NCI-H1092 treated with DMSO at 0.1 percent for 48 hours (cell line): ENCODE data around the gene VIT.

Experiments
- DNase-seq: peaks from one replicate; lab custom pipeline; 2025; lab: John Stamatoyannopoulos, UW

Gene VIT

DNA sequence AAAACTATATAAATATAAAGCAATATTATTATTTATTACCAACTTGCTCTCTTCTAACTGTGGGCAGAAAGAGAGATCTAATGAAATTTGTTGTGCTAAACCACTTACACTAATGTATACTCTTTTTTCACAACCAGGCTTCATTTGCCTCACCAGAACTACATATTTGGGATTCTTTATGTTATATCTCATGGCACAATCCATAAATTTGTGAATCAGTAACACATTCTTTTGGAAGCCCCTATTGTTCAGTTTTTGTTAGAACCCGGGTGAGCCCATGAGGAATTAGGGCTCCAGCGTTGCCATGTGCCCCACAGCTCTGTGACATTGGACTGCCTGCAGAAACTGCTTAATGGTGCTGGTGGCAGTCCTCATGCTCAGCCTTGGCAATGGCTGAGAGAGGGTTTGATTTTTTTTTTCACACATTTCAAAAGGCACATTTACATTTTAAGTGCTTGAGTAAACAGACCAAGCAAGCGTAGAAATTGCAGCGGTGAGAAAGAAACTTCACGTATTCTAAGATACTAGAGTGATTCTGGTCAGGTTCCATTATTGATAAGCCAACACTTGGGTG is 15.3 kb downstream of the VIT start:
- DNase-seq, result no peak

- DNase-seq, result no peak
These were observed 16.8 kb downstream of the VIT start for GRCh38 chr2:36713310-36713709.

DNA sequence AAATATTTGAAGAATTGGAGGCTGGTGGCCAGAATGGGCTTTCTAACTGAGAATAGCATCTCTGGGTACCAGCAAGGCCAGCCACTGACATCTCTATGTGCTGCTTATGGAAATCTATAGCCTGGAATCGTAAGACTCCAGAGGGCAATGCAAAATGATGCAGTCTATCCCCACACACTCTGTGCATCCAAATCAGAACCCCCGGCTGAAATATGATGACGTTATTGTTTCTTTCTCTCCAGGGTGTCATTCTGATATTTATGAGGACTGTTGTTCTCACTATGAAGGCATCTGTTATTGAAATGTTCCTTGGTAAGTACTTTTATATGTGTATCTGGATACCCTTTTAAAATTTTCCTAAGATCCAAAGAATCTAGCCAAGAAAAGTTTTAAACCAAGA is 19.6 kb downstream of the VIT start:
- no peak for DNase-seq

GRCh38 chr2:36717603-36718266 is 21.2 kb downstream of the VIT start:
- DNase-seq, result no peak

DNA sequence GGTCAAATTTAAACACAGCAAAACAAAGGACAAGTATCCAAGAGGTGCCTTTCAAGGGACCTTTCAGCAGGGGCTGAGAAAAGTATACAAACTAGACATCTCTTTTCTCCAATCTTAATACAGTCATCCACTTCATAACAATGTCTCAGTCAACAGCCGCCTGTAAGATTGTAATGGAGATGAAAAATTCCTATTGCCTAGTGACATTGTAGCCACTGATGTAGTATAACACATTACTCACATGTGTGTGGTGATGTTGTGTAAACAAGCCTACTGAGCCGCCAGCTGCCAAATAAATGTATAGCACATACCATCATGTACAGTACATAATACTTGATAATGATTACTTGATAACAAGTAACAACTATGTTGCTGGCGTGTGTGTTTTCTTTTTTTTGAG is 31.0 kb downstream of the VIT start:
- DNase-seq, result no peak

- no peak for DNase-seq
These were observed 32.6 kb downstream of the VIT start for GRCh38 chr2:36729067-36729466.

GRCh38 chr2:36731941-36732672 is 35.6 kb downstream of the VIT start:
- DNase-seq, result no peak

DNA sequence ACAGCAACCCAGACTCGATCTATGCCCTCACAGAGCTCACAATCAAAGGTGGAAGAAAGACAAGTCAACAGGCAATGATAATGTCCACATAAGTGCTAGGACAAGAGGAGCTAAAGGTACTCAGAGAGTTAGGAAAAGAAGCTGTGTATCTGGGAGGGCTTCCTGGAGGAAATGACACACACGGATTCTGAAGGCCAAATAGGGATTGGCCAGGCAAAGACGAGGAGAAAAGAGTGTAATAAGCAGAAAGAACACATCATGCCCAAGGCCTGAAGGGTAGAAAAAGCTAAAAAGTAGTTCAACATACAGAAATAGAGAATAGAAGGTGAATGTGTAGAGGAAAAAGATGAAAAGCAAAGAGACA is 36.1 kb downstream of the VIT start:
- DNase-seq, result no peak

GRCh38 chr2:36733215-36733614 is 36.7 kb downstream of the VIT start:
- DNase-seq, result no peak

DNA sequence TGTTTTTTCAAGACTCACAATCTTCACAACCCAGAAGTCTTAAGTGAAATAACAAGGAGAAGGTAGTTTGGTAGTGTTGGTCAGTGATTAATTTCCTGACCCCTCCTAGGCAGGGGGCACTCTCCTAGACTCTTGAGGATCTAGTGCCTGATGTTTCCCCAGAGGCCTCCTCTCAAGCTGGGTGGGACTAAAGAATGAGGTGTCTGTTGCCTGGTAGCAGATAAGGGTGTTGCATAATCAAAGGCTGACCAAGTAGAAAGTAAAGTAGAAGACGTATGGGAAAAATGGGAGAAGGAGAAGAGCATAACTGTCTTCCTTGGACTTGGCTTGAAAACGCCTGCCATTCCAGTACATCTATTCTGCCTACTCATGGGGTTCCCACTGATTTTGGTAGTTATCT is 37.8 kb downstream of the VIT start:
- DNase-seq, result no peak

GRCh38 chr2:36737131-36737750 is 40.7 kb downstream of the VIT start:
- no peak for DNase-seq

GRCh38 chr2:36740061-36740460 is 43.6 kb downstream of the VIT start:
- DNase-seq, result no peak

- no peak for DNase-seq
These were observed 44.8 kb downstream of the VIT start for GRCh38 chr2:36741188-36741837.

DNA sequence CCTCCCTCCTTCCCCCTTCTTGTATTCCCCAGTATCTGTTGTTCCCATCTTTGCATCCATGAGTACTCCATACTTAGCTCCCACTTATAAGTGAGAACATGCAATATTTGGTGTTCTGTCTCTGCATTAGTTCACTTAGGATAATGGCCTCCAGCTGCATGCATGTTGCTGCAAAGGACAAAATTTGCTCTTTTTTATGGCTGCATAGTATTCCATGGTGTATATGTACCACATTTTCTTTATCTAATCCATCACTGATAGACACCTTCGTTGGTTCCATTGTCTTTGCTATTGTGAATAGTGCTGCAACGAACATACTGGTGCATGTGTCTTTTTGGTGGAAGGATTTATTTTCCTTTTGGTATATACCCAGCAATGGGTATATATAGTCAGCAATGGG is 47.4 kb downstream of the VIT start:
- DNase-seq, result no peak

DNA sequence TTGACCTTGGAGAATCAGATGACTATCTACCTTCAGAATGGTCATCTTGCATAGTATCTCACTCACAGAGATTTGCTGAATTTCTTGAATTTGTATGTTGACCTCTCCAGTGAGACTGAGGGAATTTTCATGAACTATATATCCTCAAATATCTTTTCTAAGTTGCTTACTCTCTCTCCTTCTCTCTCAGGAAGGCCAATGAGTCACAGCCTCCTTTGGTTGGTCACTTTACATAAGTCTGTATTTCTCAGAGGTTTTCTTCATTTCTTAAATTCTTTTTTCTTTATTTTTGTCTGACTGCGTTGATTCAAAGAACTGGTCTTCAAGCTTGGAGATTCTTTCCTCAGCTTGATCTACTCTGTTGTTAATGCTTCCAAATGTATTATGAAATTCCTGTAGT is 51.7 kb downstream of the VIT start:
- DNase-seq, result no peak

DNA sequence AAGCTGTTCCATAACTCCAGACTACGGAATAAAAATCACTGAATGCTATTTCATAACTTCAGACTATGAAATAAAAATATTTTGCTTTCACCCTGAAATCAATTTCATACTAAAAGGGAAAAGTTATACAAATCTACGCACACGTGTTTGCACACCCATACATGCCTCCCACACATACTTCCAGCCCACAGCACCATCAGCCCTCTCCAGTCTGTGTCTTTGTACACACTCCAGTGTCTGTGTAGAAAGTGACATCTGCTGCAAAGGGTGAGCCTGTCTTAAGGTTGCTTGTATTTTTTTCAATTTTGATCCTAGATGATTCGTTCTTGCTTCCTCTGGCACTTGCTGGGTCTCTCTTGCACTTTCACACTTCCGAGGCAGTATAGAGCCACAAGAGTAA is 53.6 kb downstream of the VIT start:
- DNase-seq, result no peak

- DNase-seq, result no peak
These were observed 57.3 kb downstream of the VIT start for GRCh38 chr2:36753706-36754221.

GRCh38 chr2:36754578-36754977 is 58.1 kb downstream of the VIT start:
- no peak for DNase-seq

- no peak for DNase-seq
These were observed 59.9 kb downstream of the VIT start for GRCh38 chr2:36756438-36756837.

DNA sequence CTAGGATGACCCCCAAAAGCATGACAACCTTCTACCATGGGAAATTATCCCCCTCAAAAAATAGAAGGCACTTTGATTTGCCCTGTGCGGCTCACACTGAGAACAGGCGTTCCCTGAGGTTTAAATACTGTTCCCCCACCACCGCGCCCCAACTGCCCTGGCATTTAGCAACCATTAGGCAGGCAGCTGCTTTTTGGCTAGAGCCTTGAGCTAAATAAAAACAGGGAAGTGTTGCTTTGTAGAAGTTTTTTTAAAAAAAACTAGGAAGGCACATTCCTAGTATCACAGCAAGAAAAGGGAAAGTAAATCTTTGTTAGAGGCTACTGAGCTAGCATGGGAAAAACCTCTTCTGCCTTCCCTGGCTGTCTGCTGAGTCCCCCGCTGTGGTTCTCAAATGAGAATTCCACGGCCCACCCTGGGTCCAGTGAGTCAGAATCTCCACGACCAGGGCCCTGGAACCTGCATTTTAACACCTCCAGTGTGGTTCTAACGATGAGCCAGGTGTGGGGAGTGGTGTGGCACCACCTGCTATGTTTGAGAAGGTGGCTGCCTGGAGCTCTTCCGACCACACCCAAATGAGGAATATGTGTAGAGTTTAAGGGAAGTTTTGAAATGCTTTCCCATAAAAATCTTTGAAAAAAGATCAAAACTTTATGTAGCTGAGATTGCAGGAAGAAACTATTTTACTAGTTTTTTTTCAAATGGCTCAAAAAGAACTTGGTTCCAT is 66.4 kb downstream of the VIT start:
- DNase-seq, result no peak

DNA sequence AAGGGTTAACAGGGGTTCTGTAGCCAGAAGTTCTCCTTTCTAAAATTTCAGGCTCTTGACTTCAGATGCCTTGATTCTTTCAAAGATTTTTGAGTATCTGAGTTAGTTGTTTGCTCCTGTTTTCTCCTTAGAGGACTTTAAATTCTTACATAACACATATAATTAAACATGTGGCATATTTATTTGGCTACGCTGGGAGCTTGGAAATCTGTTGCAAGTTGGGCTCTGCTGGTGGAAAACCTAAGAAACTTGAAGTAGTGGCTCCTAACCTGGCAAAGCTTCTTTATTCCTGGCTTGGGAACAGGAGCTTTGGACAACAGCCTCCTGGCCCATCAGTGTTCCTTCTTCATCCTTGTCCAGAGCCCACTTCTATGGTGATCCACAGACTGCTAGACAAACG is 72.6 kb downstream of the VIT start:
- no peak for DNase-seq
